IPS-18c (cell line): Measurements from ENCODE around the gene SLC22A16.

Source experiments
- H3K4me3 ChIP-seq: 2 replicates; pipeline ENCODE4 v1.7.0; 2013; ENCODE audit warnings: low read depth, mild to moderate bottlenecking, low read length, moderate library complexity; ENCODE audit not compliant: insufficient read depth
- H3K9me3 ChIP-seq: one replicate; pipeline ENCODE4 v1.6.1; 2013; ENCODE audit warnings: mild to moderate bottlenecking, low read length, moderate library complexity; ENCODE audit not compliant: control insufficient read depth, insufficient read depth

SLC22A16 gene

DNA sequence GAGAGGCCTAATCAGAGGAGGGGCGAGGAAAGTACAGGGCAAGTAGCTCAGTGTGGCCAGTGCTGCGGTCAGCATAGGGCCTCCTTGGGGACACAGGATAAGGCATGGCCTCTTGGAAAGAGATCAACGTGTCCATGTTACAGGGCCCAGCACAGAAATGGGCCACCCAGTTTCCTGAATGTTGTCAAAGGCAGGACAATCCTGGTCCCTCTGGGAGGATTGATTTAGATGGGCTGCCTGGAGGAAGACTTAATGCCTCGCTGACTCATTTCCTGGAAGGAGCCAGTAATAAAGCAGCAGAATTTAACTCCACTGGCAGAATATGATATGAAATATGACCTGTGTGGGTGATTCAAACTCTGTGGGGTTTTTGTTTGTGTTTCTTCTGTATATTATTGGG is 77.6 kb downstream of the SLC22A16 start:
- Histone ChIP-seq H3K4me3 (no peak overlapping the region), H3K9me3 (no peaks in the 10 kb centered on the region)

DNA sequence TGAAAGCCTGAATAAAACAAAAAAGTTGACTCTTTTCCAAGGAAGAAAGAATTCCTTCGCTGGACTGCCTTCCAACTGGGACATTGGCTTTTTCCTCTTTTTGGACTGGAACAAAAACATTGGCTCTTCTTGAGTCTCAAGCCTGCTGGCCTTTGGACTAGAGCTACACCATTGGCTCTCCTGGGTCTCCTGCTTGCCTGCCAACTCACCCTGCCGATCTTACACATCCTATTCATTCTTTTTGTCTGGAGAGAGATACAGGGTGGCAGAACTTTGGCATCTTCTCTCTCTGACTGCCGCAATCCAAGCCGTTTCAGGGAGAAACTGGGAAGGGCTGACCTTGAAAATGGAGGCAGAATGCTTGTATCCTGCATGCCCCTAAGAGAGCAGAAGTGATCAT is 81.2 kb downstream of the SLC22A16 start:
- no peak overlapping the region for H3K4me3 ChIP-seq

GRCh38 chr6:110394409-110394808 is 82.0 kb downstream of the SLC22A16 start:
- Histone ChIP-seq H3K4me3 (no peak overlapping the region), H3K9me3 (no peaks in the 10 kb centered on the region)

More for the DNA sequence above, 81.2 kb downstream of the SLC22A16 start:
- H3K9me3 ChIP-seq: no peaks in the 10 kb centered on the region

- no peak overlapping the region for H3K4me3 ChIP-seq
- no peaks in the 10 kb centered on the region for H3K9me3 ChIP-seq
Observed at GRCh38 chr6:110392727-110393126, 83.7 kb downstream of the SLC22A16 start.

GRCh38 chr6:110390404-110390803 is 86.0 kb downstream of the SLC22A16 start:
- H3K9me3 ChIP-seq: no peaks in the 10 kb centered on the region
- no peak overlapping the region for H3K4me3 ChIP-seq

GRCh38 chr6:110389689-110390382 is 86.6 kb downstream of the SLC22A16 start:
- Histone ChIP-seq H3K4me3 (no peak overlapping the region), H3K9me3 (no peaks in the 10 kb centered on the region)

GRCh38 chr6:110387986-110388385 is 88.4 kb downstream of the SLC22A16 start:
- no peaks in the 10 kb centered on the region for H3K9me3 ChIP-seq
- no peak overlapping the region for H3K4me3 ChIP-seq

DNA sequence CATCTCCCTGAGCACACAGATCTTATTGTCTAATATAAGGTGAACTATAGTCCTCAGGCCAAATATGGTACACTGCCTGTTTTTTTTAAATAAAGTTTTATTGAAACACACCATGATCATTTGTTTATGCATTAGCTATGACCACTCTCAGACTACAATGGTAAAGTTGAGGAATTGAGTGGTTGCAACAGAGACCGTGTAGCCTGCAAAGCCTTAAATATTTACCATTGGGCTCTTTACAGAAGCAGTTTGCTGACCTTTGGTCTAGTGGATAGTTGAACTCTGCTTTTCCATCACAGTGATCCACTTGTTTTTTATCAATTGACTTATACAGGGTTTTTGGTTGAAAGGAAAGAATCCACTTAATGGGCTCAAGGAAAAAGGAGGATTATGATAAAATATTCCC is 91.0 kb downstream of the SLC22A16 start:
- no peak overlapping the region for H3K4me3 ChIP-seq
- no peaks in the 10 kb centered on the region for H3K9me3 ChIP-seq

DNA sequence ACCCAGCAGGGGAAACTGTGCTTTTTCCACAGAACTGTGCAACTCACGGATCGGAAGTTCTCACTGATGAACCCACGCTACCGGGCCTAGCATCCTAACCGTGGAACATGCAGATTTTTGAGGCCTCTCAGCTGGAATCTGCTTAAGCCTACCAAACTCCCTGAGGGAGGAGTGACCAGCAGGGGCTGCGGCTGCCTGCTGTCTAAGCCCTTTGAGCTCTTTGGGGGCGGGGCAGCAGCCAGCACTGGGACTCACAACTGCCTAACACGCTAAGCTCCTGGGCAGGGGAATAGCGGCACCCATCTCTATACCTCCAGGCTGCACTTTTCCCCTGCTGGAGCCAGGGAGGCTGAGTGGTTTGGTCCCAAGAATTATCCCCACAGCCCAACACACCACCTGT is 97.9 kb downstream of the SLC22A16 start:
- peaks cover 2% of the 10 kb centered on the region for H3K9me3 ChIP-seq
- no peak overlapping the region for H3K4me3 ChIP-seq
